ENCODE data around the gene PSMB11.
A peak's percentile ranks its signal among the peaks of the same experiment; 100 is the strongest.

The PSMB11 gene

DNA sequence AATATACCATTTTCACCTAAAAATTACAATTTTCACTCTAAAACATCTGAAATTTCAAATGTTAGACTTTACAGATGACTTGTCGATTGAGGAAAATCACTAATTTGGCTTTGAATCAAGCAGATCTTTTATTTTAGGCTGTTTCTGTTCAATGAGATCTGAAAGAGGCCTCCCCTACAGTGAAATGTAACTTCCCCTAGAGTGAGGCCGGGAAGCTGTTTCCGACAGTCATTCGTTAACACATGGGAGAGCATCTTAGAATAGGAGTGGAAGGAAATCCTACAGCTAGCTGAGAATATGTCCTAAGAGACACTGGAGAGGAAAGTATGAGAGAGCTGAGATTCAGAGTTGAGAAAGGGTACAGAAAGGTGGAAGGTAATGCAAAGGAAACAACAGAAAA lies 26.4 kb upstream of the PSMB11 start:
- DNase-seq = no peak

- DNase-seq = no peak
Observed at GRCh38 chr14:23017091-23017490, 24.9 kb upstream of the PSMB11 start.

DNA sequence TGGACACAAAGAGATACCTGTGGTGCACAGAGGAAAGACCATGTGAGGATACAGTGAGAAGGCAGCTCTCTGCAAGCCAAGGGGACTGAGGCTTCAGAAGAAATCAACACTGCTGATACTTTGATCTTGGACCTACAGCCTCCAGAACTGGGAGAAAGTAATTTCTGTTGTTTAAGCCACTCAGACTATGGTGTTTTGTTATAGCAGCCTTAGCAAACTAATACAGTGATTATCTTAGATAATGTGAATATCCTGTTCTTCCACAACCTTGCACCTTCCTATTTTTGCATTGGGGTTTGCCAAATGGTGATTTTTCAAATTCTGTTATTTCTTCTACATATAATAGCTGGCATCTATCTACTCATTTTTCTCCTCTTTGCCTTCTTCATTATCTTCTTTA lies 23.9 kb upstream of the PSMB11 start:
- no peak for DNase-seq

- DNase-seq = peak; percentile 74
Observed at GRCh38 chr14:23020143-23021128, 21.6 kb upstream of the PSMB11 start.

GRCh38 chr14:23021434-23021833 lies 20.6 kb upstream of the PSMB11 start:
- DNase-seq = no peak

GRCh38 chr14:23021889-23022442 lies 20.0 kb upstream of the PSMB11 start:
- no peak for DNase-seq

- DNase-seq = no peak
Observed at GRCh38 chr14:23023022-23023794, 18.8 kb upstream of the PSMB11 start.

DNA sequence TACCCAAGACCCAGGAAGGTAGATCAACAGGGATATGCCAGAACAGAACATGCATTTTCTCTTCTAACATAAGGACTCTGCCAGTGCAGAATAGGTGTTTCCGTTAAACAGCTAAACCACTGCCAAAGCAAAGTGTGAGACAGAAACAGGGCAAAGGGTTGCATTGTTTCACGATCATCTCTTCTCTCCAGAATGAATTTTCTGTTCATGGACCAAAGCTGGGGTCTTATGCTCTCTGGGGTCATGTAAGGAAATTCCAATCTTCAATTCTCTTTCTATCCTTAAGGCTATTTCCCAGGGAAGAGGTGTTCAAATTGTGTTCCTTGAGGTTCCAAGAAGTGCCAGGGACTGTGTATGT lies 18.2 kb upstream of the PSMB11 start:
- DNase-seq = no peak

GRCh38 chr14:23024612-23025075 lies 17.4 kb upstream of the PSMB11 start:
- DNase-seq = no peak

GRCh38 chr14:23025151-23025814 lies 16.7 kb upstream of the PSMB11 start:
- no peak for DNase-seq

DNA sequence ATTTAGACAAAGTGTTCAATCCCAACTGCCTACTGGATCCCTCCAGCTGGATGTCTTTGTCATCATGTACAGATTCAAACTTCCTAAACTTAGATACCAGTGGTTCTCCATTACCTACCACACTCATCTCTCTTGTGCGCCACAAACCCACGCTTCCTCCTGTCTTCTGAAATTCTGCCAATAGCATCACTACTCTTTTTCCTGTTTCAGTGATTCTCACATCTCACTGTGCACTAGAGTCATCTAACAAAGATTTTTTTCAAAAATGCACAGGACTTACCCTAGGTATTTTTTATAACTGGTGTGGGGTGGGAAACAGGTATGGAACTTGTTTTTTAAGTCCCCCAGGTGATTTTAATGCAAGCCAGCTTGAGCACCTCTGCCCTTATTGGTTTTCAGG lies 13.2 kb upstream of the PSMB11 start:
- no peak for DNase-seq

GRCh38 chr14:23030936-23031335 lies 11.1 kb upstream of the PSMB11 start:
- no peak for DNase-seq

GRCh38 chr14:23033251-23033727 lies 8.7 kb upstream of the PSMB11 start:
- no peak for DNase-seq

DNA sequence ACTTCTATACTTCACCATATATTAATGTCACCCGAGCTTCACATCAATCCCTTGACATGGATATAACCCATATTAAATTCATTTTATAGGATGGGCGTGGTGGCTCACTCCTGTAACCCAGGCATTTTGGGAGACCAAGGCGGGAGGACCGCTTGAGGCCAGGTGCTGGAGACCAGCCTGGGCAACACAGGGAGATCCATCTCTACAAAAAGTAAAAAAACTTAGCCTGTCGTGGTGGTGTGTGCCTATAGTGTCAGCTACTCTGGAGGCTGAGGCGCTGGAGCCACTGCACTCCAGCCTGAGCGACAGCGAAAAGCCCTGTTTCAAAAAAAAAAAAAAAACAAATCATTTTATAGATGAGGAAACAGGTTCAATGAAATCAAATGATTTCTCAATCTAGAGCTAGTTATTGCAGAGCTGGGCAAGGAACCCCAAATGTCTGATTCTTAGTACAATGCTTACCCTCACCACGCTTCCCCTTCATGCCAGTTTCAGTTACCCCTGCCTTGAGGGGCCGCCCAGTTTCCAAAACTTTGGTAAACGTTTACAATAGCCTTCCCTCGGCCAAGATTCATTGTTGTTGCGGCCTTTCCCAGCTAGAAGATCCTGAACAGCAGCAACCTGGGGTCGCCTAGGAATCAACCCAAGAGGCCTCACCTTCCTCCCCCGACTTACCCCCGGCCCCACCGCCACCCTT lies 8.1 kb upstream of the PSMB11 start:
- no peak for DNase-seq

GRCh38 chr14:23034498-23035302 lies 7.3 kb upstream of the PSMB11 start, which contains the start of gene PSMB5:
Gene PSMB5, minus strand, starts transcription at chr14:23034900. Its CDS starts 19 bp downstream, at chr14:23034881.
- no peak for DNase-seq

DNA sequence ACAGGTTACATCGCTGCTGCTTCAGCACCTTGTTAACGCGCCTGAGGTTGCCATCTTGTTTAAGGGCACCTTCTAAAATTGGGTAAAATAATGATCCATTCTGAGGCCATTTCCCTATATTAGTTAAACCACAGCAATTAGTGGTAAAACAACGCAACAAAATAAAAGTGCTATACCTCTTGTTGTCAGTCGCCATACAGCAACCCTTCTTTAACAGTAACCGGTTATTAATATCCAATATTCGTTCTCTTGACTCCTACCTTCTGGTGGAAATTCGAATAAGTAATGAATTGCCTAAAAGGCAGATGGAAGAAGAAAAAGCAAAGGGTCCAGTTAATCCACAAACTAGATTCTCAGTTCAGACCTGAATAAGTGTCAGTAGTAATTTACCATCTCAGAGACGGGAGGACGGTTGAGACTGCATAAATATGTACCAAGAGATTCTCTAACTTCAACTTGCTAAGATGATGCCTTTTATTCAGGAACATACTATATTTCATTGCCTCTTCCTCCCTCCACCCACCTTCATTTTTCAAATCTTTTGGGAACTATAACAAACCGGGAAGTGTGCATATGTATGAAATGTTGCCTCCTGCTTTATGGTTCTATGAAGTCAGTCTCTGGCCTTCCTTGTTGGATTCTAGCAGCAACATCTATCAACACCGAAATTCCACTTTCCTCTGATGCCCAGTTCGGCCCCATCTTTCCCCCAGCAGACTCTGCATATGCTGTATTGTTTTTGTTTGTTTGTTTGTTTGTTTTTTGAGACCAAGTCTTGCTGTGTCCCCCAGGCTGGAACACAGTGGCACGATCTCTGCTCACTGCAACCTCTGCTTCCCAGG lies 6.5 kb upstream of the PSMB11 start:
- DNase-seq = no peak

DNA sequence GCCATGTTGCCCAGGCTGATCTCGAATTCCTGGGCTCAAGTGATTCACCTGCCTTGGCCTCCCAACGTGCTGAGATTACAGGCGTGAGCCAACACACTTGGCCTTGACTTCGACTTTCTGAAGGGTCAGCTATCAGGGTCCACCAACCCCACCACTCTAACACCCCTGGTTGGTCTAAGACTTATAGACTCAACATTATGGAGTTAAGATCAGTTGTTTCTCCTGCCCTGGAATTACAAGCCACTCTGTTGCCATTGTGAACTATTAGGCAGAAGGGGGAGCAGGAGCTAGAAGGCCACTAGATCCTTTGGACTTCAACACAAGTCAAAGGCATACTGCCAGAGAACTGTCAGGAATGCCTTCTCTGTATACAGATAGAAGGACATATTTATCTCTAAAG lies 1.9 kb upstream of the PSMB11 start:
- no peak for DNase-seq

DNA sequence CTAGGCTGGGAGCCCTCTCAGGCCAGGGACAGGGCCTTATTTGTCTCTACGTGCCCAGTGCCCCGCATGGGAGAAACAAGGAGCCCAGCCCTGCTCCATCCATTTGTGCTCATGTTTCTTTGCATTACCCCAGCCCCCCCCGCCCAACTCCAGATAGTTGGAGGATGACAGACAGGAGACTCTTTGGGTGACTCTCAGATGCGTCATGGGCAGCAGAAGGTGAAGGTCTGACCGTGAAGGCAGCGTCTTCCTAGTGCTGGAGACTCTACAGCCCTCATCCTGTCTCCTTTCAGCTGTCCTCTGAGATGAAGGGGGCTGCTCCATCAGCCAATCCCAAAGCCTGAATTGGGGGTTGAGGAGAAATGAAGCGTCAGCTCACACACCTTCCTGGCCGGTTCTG lies 283 bp upstream of the PSMB11 start:
- no peak for DNase-seq

- DNase-seq = no peak
Observed at GRCh38 chr14:23043145-23043544, 1.1 kb downstream of the PSMB11 start.

DNA sequence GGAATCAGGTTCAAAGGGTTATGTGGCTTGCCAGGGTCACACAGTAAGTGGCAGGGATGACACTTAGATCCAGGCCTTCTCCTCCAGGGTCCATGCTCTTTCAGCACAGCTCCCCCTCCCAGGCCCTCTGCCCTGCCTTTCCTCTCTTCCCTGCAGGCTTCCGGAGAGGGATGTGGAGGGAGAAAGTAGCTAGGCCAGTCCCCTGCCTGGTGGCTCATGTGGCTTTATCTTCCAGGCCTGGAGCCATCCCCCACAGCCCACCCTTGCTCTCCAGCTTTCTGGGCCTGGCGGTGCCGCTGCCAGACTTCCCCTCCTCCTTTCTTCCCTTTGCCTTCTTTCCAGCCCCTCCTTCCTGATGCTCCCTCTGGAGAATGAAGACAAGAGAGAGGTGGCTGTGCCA lies 1.7 kb downstream of the PSMB11 start:
- DNase-seq = no peak

Measured in OCI-M1 (cell line).